Lower lobe of right lung (tissue), 2 donors: ENCODE measurements around the gene NDRG2. TPM values are rescaled to one million over a fixed set of nuclear protein-coding genes. Genes with fewer than 3 reads are reported as not detected.
A peak's percentile ranks its signal among the peaks of the same experiment; 100 is the strongest.

Experiments used
- ATAC-seq, 2 donors: fragments of 200-7000 bp; cut with Tn5 transposase; one replicate each; pipeline ENCODE4 v1.9.1; 2020 to 2022; ENCODE audit warnings: mild to moderate bottlenecking in 2 of 2, moderate library complexity in 2 of 2
- DNase-seq: peaks from one replicate; pipeline ENCODE4 v3.0.0-alpha.2; 2020
- H3K27ac ChIP-seq: fragments of 200-600 bp; one replicate; pipeline ENCODE4 v1.8.0; 2022
- H3K27me3 ChIP-seq: fragments of 200-600 bp; one replicate; pipeline ENCODE4 v1.8.0; 2022; ENCODE audit warnings: low read depth
- H3K36me3 ChIP-seq: fragments of 200-600 bp; one replicate; pipeline ENCODE4 v1.8.0; 2022; ENCODE audit warnings: mild to moderate bottlenecking
- H3K4me1 ChIP-seq: fragments of 200-600 bp; one replicate; pipeline ENCODE4 v1.8.0; 2022
- H3K4me3 ChIP-seq: fragments of 200-600 bp; one replicate; pipeline ENCODE4 v1.8.0; 2022; ENCODE audit warnings: mild to moderate bottlenecking
- H3K9me3 ChIP-seq: fragments of 200-600 bp; one replicate; pipeline ENCODE4 v1.8.0; 2022
- intact Hi-C: fragments of 100-400 bp; cut with DNase I; formaldehyde crosslinking; loops from one replicate; pipeline ENCODE4 v1.11.0; 2022
- long read RNA-seq: library from polyadenylated mRNA; unstranded; transcript quantifications from one replicate; pipeline ENCODE4 v2.0.0, GENCODE V29; 2021
- total RNA-seq: library from RNA; stranded (reverse); fragmentation: NEBNext Ultra II Directional; extraction: Animal tissue kit (Norgen Biotek cat#: 25700); gene quantifications from one replicate; pipeline ENCODE4 v1.2.1, GENCODE V29; 2021
- TF ChIP-seq, protein P1 (sequence below): fragments of 200-600 bp; IDR thresholded peaks from one replicate; pipeline ENCODE4 v1.8.0; 2022; ENCODE audit warnings: antibody characterized with exemption, mild to moderate bottlenecking
- donor health status: DM: no; HTN: yes; CAD: no; lungs with severe emphysema.

The NDRG2 gene
- 92.7 TPM for total RNA-seq
- long read RNA-seq, transcript NDRG2-227 (15 exons, 1,980 nt) = minor isoform, 16 of 131 reads
- long read RNA-seq, transcript NDRG2-209 (17 exons, 2,079 nt) = major isoform, 20 of 131 reads
- long read RNA-seq, transcript NDRG2-208 (16 exons, 2,022 nt) = minor isoform, 11 of 131 reads
- long read RNA-seq, transcript NDRG2-202 (17 exons, 2,122 nt) = minor isoform, 7 of 131 reads
- long read RNA-seq, partial matches to known transcripts = 14 of 131 reads
- long read RNA-seq, other reads (novel, unspliced or antisense) = 39 of 131 reads

DNA sequence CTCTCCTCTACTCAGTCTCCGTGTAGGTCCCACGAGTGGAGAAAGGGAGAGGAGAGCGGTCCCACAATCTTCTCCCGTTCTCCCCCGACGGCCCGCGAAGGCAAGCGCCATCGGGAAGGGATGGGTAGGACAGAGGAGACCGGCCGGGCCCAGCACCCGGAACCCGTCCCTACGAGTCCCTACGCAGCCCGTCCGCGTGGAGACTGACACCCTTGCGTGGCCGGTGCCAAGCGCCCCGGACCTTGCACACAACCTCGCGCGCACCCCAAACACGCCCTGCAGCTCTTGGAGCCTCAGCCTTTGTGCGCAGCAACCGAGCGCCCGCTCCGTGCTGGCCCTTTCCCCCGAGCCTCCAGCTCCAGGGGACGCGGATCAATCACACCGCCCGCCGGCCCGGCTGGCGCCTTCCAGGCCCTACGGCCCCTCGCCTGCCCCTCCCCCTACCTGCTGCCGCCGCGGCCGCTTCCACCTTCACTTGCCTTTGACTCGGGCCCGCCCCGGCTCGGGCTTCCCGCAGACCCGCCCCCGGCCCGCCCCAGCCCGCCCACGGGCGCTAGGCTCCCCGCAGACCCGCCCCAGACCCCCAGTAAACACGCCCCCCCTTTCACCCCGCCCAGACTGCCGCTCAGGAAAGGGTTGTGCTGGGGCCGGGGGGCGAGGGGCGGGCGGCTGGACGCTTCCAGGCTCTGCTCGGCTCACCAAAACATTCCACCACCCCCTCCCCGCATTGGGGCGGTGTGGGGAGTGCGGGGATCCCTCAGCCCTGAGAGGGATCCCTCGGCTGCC, at the start of gene NDRG2:
NDRG2 (minus strand) TSS at position 477 of the 786 bp plus-strand sequence. CDS start 1,746 bp downstream, outside the sequence.
- peaks cover 25% of the 10 kb centered on the region for H3K36me3 ChIP-seq
- no peaks in the 10 kb centered on the region for H3K9me3 ChIP-seq
- intact Hi-C loops = loop anchor here (5.0 kb wide), 1 partner anchor 73 kb away; the partner anchor contains the start of gene ZNF219
- H3K27ac ChIP-seq = peak within 1 kb of the TSS; percentile 85
- peak within 1 kb of the TSS; percentile 90 for H3K4me3 ChIP-seq
- H3K4me1 ChIP-seq = peaks cover 17% of the 10 kb centered on the region
- TF ChIP-seq, protein P1, sequence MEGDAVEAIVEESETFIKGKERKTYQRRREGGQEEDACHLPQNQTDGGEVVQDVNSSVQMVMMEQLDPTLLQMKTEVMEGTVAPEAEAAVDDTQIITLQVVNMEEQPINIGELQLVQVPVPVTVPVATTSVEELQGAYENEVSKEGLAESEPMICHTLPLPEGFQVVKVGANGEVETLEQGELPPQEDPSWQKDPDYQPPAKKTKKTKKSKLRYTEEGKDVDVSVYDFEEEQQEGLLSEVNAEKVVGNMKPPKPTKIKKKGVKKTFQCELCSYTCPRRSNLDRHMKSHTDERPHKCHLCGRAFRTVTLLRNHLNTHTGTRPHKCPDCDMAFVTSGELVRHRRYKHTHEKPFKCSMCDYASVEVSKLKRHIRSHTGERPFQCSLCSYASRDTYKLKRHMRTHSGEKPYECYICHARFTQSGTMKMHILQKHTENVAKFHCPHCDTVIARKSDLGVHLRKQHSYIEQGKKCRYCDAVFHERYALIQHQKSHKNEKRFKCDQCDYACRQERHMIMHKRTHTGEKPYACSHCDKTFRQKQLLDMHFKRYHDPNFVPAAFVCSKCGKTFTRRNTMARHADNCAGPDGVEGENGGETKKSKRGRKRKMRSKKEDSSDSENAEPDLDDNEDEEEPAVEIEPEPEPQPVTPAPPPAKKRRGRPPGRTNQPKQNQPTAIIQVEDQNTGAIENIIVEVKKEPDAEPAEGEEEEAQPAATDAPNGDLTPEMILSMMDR = no peak
- ATAC-seq (peak; percentile 92 to 95), DNase-seq (peak; percentile 87)
- no peaks in the 10 kb centered on the region for H3K27me3 ChIP-seq

GRCh38 chr14:21073921-21074320, 49.1 kb upstream of the NDRG2 start:
- Histone ChIP-seq H3K4me1 (peaks cover 32% of the 10 kb centered on the region), H3K9me3 (no peaks in the 10 kb centered on the region), H3K4me3 (no peak overlapping the region), H3K36me3 (peaks cover 58% of the 10 kb centered on the region), H3K27me3 (peaks cover 4% of the 10 kb centered on the region), H3K27ac (no peak overlapping the region)
- DNase-seq (no peak), ATAC-seq (no peak)
- intact Hi-C loops = no loop called here
- TF ChIP-seq, protein P1 = no peak

GRCh38 chr14:21072781-21073339, 48.0 kb upstream of the NDRG2 start:
- Histone ChIP-seq H3K36me3 (peaks cover 48% of the 10 kb centered on the region), H3K9me3 (no peaks in the 10 kb centered on the region), H3K27me3 (peaks cover 4% of the 10 kb centered on the region), H3K27ac (peak overlapping the region; percentile 81), H3K4me1 (peaks cover 38% of the 10 kb centered on the region), H3K4me3 (no peak overlapping the region)
- TF ChIP-seq, protein P1 = no peak
- intact Hi-C loops = no loop called here
- no peak for ATAC-seq
- DNase-seq = no peak

- Histone ChIP-seq H3K9me3 (no peaks in the 10 kb centered on the region), H3K27ac (peak overlapping the region; percentile 81), H3K4me3 (peak overlapping the region; percentile 75), H3K4me1 (peaks cover 38% of the 10 kb centered on the region), H3K27me3 (peaks cover 4% of the 10 kb centered on the region), H3K36me3 (peaks cover 40% of the 10 kb centered on the region)
- DNase-seq = no peak
- no peak for ATAC-seq
- TF ChIP-seq, protein P1 = no peak
- intact Hi-C loops = no loop called here
These were observed 47.2 kb upstream of the NDRG2 start for GRCh38 chr14:21072031-21072473.

DNA sequence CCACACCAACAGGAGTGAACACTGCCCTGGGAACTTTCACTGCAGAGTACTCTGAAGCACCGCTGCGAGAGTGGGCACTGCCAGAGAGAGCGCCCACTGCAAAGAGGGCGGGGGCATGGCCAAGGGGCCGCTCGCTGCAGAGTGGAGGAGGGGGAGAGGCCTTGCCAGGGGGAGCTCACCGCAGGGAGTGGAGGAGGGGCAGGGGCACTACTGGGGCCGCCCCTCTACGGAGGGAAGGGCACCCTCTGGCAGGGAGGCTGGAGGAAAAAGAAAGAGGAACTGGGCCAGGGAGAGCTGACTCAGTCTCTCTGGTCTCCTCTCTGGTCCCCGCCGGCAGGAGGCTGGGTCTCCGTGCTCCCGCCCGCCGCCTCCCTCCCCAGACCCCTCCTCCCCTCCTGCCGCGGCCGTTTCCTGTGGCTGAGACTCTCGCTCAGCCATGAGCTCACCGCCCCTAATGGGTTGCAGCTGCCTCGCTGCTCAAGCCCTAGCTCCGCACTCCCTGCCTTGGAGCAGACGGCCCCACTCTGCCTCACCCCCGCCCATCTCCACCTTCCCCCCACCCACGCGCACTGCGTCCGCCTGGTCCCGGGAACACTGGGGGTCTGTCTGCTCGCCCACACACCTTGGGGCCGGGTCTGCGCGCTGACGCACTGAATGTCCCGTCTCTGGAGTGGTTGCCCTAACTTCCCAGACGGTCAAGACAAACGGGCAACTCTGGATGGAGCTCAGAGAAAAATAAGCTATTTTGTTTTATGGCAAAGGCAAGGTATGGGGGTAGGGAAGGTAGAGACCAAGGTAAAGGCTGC, 46.6 kb upstream of the NDRG2 start:
- Histone ChIP-seq H3K4me3 (peak overlapping the region; percentile 75), H3K4me1 (peaks cover 38% of the 10 kb centered on the region), H3K36me3 (peaks cover 33% of the 10 kb centered on the region), H3K27me3 (peaks cover 4% of the 10 kb centered on the region), H3K27ac (peak overlapping the region; percentile 81), H3K9me3 (no peaks in the 10 kb centered on the region)
- intact Hi-C loops = no loop called here
- DNase-seq (peak; percentile 85), ATAC-seq (peak; percentile 66 to 78)
- TF ChIP-seq, protein P1 = no peak
